Mammary epithelial cell (primary cell): ENCODE measurements around the gene BCR.

Experiments used
- EZH2 ChIP-seq: IDR thresholded peaks from 2 replicates; pipeline ENCODE4 v1.6.1; 2012; ENCODE audit warnings: low read length, inconsistent platforms, borderline replicate concordance
- TF ChIP-seq, protein P1 (sequence below), 2 donors: IDR thresholded peaks in 1 of 2; conservative IDR thresholded peaks in 1 of 2; 2 replicates each; pipeline ENCODE4 v1.5.1; 2011 to 2012; ENCODE audit warnings: inconsistent platforms in 2 of 2, low read length in 2 of 2, mild to moderate bottlenecking in 2 of 2, control low read depth in 1 of 2, low read depth in 1 of 2; ENCODE audit not compliant: insufficient read depth in 1 of 2; ENCODE audit errors: extremely low read depth in 1 of 2

DNA sequence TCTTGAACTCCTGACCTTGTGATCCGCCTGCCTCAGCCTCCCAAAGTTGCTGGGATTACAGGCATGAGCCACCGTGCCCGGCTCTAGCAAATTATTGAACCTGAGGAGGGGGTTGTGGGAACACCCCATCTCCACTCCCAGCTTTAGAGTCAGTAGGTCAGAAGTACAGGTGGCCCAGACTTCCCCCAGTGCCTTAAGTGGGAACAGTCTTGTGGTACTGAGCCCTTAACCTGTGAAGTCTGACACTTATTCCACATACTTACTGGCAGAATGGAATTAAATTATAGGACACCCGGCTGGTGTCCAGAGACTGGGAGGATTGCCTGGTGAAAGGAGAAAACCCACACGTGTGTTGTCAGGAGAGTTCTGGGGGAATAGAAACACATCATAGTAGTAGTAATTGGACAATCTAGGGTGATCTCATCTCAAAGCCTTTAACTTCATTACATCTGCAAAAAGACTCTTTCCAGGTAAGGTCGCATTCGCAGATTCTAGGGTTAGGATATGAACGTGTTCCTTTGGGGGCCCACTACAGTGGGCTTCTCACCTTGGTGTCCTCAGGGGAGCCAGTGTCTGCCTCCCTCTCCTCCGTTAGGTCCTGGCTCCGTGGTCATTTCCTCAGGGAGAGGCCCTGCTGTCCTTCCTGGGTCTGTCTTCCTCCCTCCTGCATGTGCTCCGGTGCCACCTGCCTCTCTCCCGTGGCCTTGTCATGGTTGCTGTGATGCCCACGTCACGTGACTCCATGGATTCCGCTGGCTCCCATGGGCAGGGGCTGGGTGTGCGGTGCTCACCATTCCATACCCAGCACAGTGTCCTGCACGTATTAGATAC, 63.8 kb downstream of the BCR start:
- TF ChIP-seq, protein P1, sequence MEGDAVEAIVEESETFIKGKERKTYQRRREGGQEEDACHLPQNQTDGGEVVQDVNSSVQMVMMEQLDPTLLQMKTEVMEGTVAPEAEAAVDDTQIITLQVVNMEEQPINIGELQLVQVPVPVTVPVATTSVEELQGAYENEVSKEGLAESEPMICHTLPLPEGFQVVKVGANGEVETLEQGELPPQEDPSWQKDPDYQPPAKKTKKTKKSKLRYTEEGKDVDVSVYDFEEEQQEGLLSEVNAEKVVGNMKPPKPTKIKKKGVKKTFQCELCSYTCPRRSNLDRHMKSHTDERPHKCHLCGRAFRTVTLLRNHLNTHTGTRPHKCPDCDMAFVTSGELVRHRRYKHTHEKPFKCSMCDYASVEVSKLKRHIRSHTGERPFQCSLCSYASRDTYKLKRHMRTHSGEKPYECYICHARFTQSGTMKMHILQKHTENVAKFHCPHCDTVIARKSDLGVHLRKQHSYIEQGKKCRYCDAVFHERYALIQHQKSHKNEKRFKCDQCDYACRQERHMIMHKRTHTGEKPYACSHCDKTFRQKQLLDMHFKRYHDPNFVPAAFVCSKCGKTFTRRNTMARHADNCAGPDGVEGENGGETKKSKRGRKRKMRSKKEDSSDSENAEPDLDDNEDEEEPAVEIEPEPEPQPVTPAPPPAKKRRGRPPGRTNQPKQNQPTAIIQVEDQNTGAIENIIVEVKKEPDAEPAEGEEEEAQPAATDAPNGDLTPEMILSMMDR (conservative IDR thresholded peaks at IDR 0.05 in 1 of 2, IDR thresholded peaks at IDR 0.05 in 1 of 2; ENCODE audit: extremely low read depth in 1 of 2, insufficient read depth in 1 of 2, low read depth in 1 of 2, low read length in 2 of 2): no peak
- TF ChIP-seq EZH2: no peak
